BJ (cell line): ENCODE results near the gene RNF4. TPM values are rescaled to one million over a fixed set of nuclear protein-coding genes. Genes with fewer than 3 reads are reported as not detected.
"Not testable (repeated sequence)": the region's sequence is repeated elsewhere in the genome, so short reads cannot be mapped to it uniquely, and the experiment has no call there.

Source experiments
- CTCF ChIA-PET: fragments of 350-600 bp; formaldehyde crosslinking; extraction: SDS; loops from one replicate; lab custom pipeline; 2021; ENCODE audit warnings: antibody characterized with exemption, inconsistent platforms; lab: Yijun Ruan, JAX
- POLR2A ChIA-PET: fragments of 300-600 bp; sonication (Branson Sonifier 250); formaldehyde crosslinking; extraction: SDS; loops from one replicate; lab custom pipeline; 2021; ENCODE audit warnings: antibody characterized with exemption; lab: Charles Lee
- DNase-seq: peaks from one replicate; pipeline ENCODE4 v3.0.0-alpha.2; 2011; ENCODE audit warnings: low read depth
- H3K27me3 ChIP-seq: 2 replicates; pipeline ENCODE4 v1.6.0; 2011; ENCODE audit warnings: low read length; ENCODE audit not compliant: control insufficient read depth, insufficient read depth
- H3K36me3 ChIP-seq: 2 replicates; pipeline ENCODE4 v1.5.1; 2011; ENCODE audit warnings: low read length; ENCODE audit not compliant: control insufficient read depth, insufficient read depth
- H3K4me3 ChIP-seq: 2 replicates; pipeline ENCODE4 v1.5.1; 2011; ENCODE audit warnings: low read depth, mild to moderate bottlenecking, control low read depth, low read length
- CTCF ChIP-seq: IDR thresholded peaks from 2 replicates; pipeline ENCODE4 v1.5.1; 2011; ENCODE audit warnings: low read depth, mild to moderate bottlenecking, control low read depth, inconsistent platforms, low read length, moderate library complexity; ENCODE audit not compliant: insufficient read depth
- polyA plus RNA-seq: library from polyadenylated mRNA; depleted of rRNA; stranded (reverse); fragments of >200 nt; gene quantifications from 2 replicates; pipeline ENCODE4 v1.2.3, GENCODE V29; 2011

The RNF4 gene
- polyA plus RNA-seq, 1 experiment, result 107 TPM

GRCh38 chr4:2462992-2463762, 5.7 kb upstream of the RNF4 start:
- ChIA-PET POLR2A (no interaction called here), CTCF (interaction anchor here (0.7 to 1.5 kb wide), 6 partner anchors 12 to 348 kb away, joined by 3 to 15 read pairs (median 4); no protein-coding TSS in a partner anchor)
- Histone ChIP-seq H3K36me3 (no peaks in the 10 kb centered on the region), H3K27me3 (peaks cover 1% of the 10 kb centered on the region; the same call in 1 of the 2 replicates), H3K4me3 (peak overlapping the region; percentile 33)
- no peak for DNase-seq
- TF ChIP-seq CTCF, result no peak

DNA sequence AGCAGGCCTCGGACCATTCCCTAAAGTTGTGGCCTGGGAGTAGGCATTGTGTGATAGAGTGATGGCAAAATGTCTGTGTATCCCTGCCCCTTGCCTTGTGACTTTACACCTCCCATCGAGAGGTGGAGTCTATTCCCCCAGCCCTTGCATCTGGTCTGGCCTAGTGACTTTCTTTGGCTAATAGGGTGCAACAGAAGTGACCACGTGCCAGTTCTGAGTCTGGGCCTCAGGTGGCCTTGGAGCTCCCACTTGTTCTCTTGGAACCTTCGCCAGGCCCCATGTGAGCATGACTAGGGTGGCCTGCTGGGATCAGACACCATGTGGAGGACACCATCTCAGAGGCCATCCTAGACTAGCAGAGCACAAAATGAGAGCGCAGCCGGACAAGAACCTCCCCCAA, 3.9 kb upstream of the RNF4 start:
- no peak for TF ChIP-seq CTCF
- POLR2A ChIA-PET, result no interaction called here
- Histone ChIP-seq H3K27me3 (no peaks in the 10 kb centered on the region), H3K4me3 (no peak overlapping the region), H3K36me3 (no peaks in the 10 kb centered on the region)
- no peak for DNase-seq
- CTCF ChIA-PET, result interaction anchor here (0.6 to 2.4 kb wide), 4 partner anchors 11 to 245 kb away, joined by 3 to 14 read pairs (median 5); no protein-coding TSS in a partner anchor

GRCh38 chr4:2465544-2465943, 3.4 kb upstream of the RNF4 start:
- H3K4me3 ChIP-seq, POLR2A ChIA-PET: not testable (repeated sequence)

DNA sequence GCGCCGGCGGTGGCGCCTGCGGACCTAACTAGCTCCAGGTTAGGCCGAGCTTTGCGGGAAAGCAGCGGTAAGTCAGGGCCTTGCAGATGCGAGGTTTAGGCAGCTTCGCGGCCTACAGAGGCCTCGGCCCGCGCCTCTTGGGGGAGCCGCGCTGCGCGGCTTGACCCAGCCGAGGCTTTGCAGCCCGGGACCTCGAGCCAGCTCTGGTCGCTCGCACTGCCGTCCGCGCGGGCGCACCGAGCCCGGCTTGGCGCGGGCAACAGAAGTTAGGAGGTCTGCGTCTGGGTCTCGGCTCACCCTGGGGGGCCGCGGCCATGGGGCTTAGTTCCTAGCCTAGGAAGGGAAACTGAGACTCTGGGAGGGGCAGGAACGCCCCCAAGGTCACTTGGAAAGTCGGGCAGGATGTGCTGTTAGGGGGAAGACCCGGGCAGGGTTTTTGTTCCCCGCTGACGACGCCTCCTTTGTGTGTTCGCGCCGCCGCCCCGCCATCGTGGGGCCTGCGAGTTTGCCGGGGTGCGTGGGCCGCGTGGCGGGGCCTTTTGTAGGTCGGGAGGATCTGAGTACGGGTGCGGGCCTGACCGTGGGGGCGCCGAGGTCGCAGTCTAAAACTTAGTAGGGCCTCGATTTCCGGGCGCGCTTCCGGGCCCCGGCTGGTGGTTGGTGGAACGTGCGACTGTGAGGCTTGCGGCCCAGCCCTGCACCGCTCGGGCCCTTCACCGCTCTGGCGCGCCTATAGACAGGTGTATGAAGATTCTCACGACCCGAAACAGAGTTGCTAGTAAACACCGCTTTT, 482 bp downstream of the RNF4 start:
- Histone ChIP-seq H3K27me3 (no peaks in the 10 kb centered on the region), H3K4me3 (peak overlapping the region; percentile 88), H3K36me3 (peaks cover 1% of the 10 kb centered on the region; the same call in 1 of the 2 replicates)
- ChIA-PET CTCF (interaction anchor here (0.6 to 2.2 kb wide), 4 partner anchors 226 to 311 kb away, joined by 3 to 14 read pairs (median 4); no protein-coding TSS in a partner anchor), POLR2A (interaction anchor here (0.5 to 0.6 kb wide), 2 partner anchors 19 to 77 kb away, joined by 3 read pairs; no protein-coding TSS in a partner anchor)
- no peak for DNase-seq
- no peak for TF ChIP-seq CTCF

More at GRCh38 chr4:2465544-2465943, 3.4 kb upstream of the RNF4 start:
- not testable (repeated sequence) for DNase-seq, H3K27me3 ChIP-seq, H3K36me3 ChIP-seq
- CTCF ChIA-PET, result interaction anchor here (0.7 to 2.4 kb wide), 4 partner anchors 8 to 246 kb away, joined by 3 to 14 read pairs (median 4); no protein-coding TSS in a partner anchor

GRCh38 chr4:2470791-2471190, 1.9 kb downstream of the RNF4 start:
- ChIA-PET POLR2A (no interaction called here), CTCF (no interaction called here)
- no peaks in the 10 kb centered on the region for H3K27me3 ChIP-seq
- peaks cover 1% of the 10 kb centered on the region; the same call in 1 of the 2 replicates for H3K36me3 ChIP-seq
- no peak for DNase-seq
- H3K4me3 ChIP-seq, result no peak overlapping the region
- no peak for TF ChIP-seq CTCF
